Body of pancreas (tissue), 4 donors: ENCODE measurements around the gene UNC45B. TPM values are rescaled to one million over a fixed set of nuclear protein-coding genes. Genes with fewer than 3 reads are reported as not detected.
A peak's percentile ranks its signal among the peaks of the same experiment; 100 is the strongest.

ENCODE experiments used
- ATAC-seq: fragments of 150-250 bp; one replicate; pipeline ENCODE4 v1.9.1; 2016
- DNase-seq, 4 donors: peaks; one replicate each; pipeline ENCODE4 v3.0.0-alpha.2; 2019
- H3K27ac ChIP-seq, 4 donors: fragments of 200-600 bp; sonication (generic); 1 replicate in 3 of 4; 2 replicates in 1 of 4; pipeline versions ENCODE4 v1.5.1 to v1.6.1; 2016 to 2019; ENCODE audit warnings: mild to moderate bottlenecking in 1 of 4, mixed read lengths in 1 of 4, moderate library complexity in 1 of 4
- H3K27me3 ChIP-seq, 2 donors: fragments of 200-600 bp; sonication (generic); one replicate each; pipeline ENCODE4 v1.6.0; 2016; ENCODE audit warnings: mild to moderate bottlenecking in 1 of 2
- H3K36me3 ChIP-seq, 2 donors: fragments of 200-600 bp; sonication (generic); replicated peaks in 1 of 2; 2 replicates each; pipeline ENCODE4 v1.5.1; 2016; ENCODE audit warnings: low read depth in 2 of 2; ENCODE audit not compliant: insufficient read depth in 1 of 2
- H3K4me1 ChIP-seq: fragments of 200-600 bp; sonication (generic); one replicate; pipeline ENCODE4 v1.6.0; 2016
- H3K4me3 ChIP-seq, 2 donors: fragments of 200-600 bp; sonication (generic); 1 replicate in 1 of 2; 2 replicates in 1 of 2; pipeline ENCODE4 v1.5.1; 2016 to 2019
- H3K9me3 ChIP-seq, 3 donors: fragments of 200-600 bp; sonication (generic); 1 replicate in 2 of 3; 2 replicates in 1 of 3; pipeline ENCODE4 v1.5.1; 2016
- POLR2A ChIP-seq, 3 donors: fragments of 450-650 bp; IDR thresholded peaks; one replicate each; pipeline ENCODE4 v1.6.1; 2016; ENCODE audit warnings: antibody characterized with exemption in 3 of 3, mild to moderate bottlenecking in 2 of 3
- WGBS, 2 donors: methylation state at CpG; one replicate each; pipeline ENCODE4 v1.1.5; 2017; 5-methylcytosine and 5-hydroxymethylcytosine counted together
- intact Hi-C: fragments of 100-400 bp; cut with DNase I; formaldehyde crosslinking; loops from one replicate; pipeline ENCODE4 v1.15.1; 2023
- total RNA-seq, 2 donors: library from RNA; depleted of rRNA; stranded (reverse); fragments of >200 nt; gene quantifications; one replicate each; pipeline ENCODE4 v1.1.0, GENCODE V29; 2016
- TF ChIP-seq, protein P1 (sequence below), 7 experiments: fragments of 450-650 bp in 4 of 7; fragments of 200-600 bp in 3 of 7; sonication (generic) in 3 of 7; IDR thresholded peaks; one replicate each; pipeline ENCODE4 v1.5.1; 2016 to 2019; ENCODE audit warnings: antibody characterized with exemption in 7 of 7

Gene UNC45B
- total RNA-seq, 2 donors from 2014 or later, result not detected

DNA sequence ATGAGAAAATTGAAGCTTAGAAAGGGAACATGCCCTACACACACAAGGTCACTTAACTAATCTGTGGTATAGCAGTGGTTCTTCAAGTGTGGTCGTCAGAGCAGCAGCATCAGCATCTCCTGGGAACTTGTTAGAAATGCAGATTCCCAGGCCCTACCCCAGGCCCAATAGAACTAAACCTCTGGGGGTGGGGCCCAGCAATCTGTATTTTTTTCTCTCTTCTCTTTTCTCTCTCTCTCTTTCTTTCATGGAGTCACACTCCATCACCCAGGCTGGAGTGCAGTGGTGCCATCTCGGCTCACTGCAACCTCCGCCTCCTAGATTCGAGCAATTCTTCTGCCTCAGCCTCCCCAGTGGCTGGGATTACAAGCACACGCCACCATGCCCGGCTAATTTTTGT is 9.4 kb upstream of the UNC45B start:
- intact Hi-C loops, result no loop called here
- Histone ChIP-seq H3K4me1 (peaks cover 12% of the 10 kb centered on the region), H3K4me3 (no peak overlapping the region), H3K27me3 (no peaks in the 10 kb centered on the region), H3K9me3 (no peaks in the 10 kb centered on the region), H3K36me3 (peaks cover 10 to 42% of the 10 kb centered on the region in 2 donors), H3K27ac (no peak overlapping the region)
- TF ChIP-seq, protein P1, sequence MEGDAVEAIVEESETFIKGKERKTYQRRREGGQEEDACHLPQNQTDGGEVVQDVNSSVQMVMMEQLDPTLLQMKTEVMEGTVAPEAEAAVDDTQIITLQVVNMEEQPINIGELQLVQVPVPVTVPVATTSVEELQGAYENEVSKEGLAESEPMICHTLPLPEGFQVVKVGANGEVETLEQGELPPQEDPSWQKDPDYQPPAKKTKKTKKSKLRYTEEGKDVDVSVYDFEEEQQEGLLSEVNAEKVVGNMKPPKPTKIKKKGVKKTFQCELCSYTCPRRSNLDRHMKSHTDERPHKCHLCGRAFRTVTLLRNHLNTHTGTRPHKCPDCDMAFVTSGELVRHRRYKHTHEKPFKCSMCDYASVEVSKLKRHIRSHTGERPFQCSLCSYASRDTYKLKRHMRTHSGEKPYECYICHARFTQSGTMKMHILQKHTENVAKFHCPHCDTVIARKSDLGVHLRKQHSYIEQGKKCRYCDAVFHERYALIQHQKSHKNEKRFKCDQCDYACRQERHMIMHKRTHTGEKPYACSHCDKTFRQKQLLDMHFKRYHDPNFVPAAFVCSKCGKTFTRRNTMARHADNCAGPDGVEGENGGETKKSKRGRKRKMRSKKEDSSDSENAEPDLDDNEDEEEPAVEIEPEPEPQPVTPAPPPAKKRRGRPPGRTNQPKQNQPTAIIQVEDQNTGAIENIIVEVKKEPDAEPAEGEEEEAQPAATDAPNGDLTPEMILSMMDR (IDR thresholded peaks at IDR 0.05), result no peak
- TF ChIP-seq POLR2A (IDR thresholded peaks at IDR 0.05), result no peak
- 89 to 92% methylated on average over 6 of the region's 6 CpGs for WGBS, 2 donors
- DNase-seq (no peak), ATAC-seq (no peak)

DNA sequence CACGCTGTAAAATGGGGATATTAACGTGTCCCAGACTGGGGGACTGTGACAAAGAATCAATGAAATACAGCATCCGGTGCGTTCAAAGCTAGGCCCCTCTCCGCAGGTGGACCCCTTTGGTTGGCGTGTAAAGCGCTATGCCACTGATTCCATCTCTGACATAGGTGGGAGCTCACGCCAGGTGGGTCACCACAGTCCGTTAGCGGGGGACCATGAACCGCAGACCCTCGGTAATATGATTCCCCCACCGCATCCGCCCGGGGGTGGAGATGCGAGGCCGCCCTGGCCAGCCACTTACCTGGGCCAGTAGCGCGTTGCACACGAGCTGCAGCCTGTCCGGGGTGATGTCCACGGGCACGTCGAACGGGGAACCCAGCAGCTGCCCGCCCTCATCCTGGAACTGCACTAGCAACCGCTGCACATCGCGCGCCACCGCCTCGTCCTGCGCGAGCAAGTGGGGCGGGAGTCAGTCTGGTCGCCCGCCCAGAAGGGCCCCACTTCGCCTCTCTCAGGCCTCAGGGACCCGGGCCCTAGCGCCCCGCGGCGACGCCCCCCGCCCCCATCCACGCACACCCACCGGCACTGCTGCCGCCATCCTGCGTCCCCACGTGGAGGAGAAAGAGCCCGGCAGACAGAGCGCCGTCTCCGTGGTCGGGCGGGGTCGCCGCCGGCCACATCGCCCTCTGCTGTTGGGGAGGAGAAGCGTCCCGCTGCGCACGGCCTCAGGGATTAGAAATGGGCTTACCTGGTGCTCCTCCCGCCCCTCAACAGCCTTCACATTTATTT is 5.7 kb upstream of the UNC45B start, which contains the start of gene NLE1:
Gene NLE1 (minus strand): TSS at position 623 of the 786 bp plus-strand sequence. CDS start 28 bp downstream, at position 595.
- Histone ChIP-seq H3K4me1 (peaks cover 12% of the 10 kb centered on the region), H3K9me3 (no peaks in the 10 kb centered on the region), H3K27ac (peak within 1 kb of the TSS in 1 of 4 donors; percentile 35), H3K36me3 (peaks cover 0 to 14% of the 10 kb centered on the region in 2 donors), H3K4me3 (peak within 1 kb of the TSS; percentile 75 to 99), H3K27me3 (no peaks in the 10 kb centered on the region)
- intact Hi-C loops, result no loop called here
- DNase-seq (peak; percentile 77 to 83 (median 81)), ATAC-seq (peak; percentile 95)
- peak; percentile 35 to 63 (median 58) for TF ChIP-seq POLR2A (IDR thresholded peaks at IDR 0.05)
- TF ChIP-seq, protein P1 (IDR thresholded peaks at IDR 0.05), result peak; percentile 90 to 97 (median 95)
- 0 to 1% methylated on average over 12 to 60 of the region's 65 CpGs for WGBS, 2 donors

DNA sequence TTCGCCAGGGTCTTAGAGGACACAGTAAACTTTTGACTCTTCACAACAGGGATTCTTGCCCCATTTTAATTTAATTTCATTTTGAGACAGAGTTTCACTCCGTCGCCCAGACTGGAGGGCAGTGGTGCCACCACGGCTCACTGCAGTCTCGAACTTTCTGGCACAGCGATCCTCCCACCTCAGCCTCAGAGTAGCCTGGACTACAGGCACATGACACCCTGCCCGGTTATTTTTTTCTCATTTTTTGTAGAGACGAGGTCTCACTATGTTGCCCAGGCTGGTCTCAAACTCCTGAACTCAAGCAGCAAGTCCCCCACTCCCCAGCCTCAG is 5.2 kb upstream of the UNC45B start:
- Histone ChIP-seq H3K27me3 (no peaks in the 10 kb centered on the region), H3K4me3 (no peak overlapping the region), H3K4me1 (peaks cover 12% of the 10 kb centered on the region), H3K36me3 (peaks cover 0 to 8% of the 10 kb centered on the region in 2 donors), H3K27ac (no peak overlapping the region), H3K9me3 (no peaks in the 10 kb centered on the region)
- no peak for ATAC-seq
- intact Hi-C loops, result no loop called here
- 60 to 61% methylated on average over 8 of the region's 8 CpGs for WGBS, 2 donors
- TF ChIP-seq POLR2A (IDR thresholded peaks at IDR 0.05), result no peak
- TF ChIP-seq, protein P1 (IDR thresholded peaks at IDR 0.05), result no peak
- no peak for DNase-seq

DNA sequence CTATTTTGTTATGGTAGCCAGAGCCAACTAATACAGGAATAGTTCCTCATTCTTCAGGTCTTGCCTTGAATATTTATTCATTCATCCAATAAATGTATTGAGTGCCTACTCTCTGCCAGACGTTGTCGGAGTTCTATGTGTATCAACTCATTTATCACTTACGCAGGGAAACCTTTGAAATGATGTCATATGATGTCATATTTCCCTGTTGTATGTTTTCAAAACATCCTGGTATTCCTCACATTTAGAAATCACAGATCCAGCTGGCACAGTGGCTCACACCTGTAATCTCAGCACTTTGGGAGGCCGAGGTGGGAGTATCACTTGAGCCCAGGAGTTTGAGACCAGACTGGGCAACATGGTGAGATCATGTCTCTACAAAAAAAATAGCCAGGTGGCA is 2.8 kb upstream of the UNC45B start:
- Histone ChIP-seq H3K27me3 (no peaks in the 10 kb centered on the region), H3K9me3 (no peaks in the 10 kb centered on the region), H3K36me3 (no peaks in the 10 kb centered on the region), H3K27ac (no peak overlapping the region), H3K4me3 (no peak overlapping the region), H3K4me1 (peaks cover 12% of the 10 kb centered on the region)
- TF ChIP-seq, protein P1 (IDR thresholded peaks at IDR 0.05), result no peak
- no peak for TF ChIP-seq POLR2A (IDR thresholded peaks at IDR 0.05)
- ATAC-seq (no peak), DNase-seq (no peak)
- whole genome bisulfite sequencing, 2 donors, result 63 to 64% methylated on average over 4 of the region's 4 CpGs
- intact Hi-C loops, result no loop called here
